GM19467 (cell line): ENCODE results near the gene PSEN2.
A peak's percentile ranks its signal among the peaks of the same experiment; 100 is the strongest.

ENCODE experiments used
- ATAC-seq: cut with Tn5 transposase; IDR thresholded peaks from one replicate; pipeline ENCODE4 v1.9.1; 2021; ENCODE audit warnings: mild to moderate bottlenecking, moderate library complexity; ENCODE audit not compliant: unreplicated experiment

The PSEN2 gene

DNA sequence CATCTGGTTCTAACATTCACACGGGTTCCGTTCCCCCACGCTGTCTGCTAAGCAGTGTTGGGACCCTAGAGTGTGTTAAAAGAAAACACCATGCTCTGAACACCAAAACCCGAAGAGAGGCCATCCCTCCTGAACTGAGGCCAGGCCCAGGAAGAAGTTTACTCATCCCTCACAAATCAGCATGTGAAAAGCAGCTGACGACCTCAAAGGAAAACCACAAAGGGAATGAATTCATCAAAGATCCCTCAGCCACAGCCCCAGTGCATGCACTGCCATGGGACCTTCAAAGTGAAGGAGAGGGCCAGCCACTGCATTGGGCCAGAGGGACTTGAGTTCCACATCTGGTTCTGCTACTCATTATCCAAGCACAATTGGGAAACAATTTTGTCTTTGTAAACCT lies 7.0 kb upstream of the PSEN2 start:
- no peak for ATAC-seq

DNA sequence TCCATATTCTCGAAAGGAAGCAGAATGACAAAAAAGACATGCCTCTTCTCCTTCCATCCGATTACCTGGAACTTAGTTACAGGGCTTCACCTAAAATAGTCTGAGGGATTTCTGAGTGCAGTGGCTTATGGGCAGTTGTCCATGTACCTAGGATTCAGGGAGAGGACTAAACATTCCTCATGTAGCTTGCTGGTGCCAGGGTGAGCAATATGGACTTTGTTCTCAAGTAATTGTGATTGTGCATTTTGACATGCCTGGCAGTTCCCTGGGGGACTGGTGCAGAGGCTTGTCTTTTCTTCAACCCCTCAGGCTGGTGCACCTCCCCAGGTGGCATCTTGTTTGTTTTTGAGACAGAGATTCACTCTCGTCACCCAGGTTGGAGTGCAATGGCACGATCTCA lies 6.1 kb upstream of the PSEN2 start:
- no peak for ATAC-seq

DNA sequence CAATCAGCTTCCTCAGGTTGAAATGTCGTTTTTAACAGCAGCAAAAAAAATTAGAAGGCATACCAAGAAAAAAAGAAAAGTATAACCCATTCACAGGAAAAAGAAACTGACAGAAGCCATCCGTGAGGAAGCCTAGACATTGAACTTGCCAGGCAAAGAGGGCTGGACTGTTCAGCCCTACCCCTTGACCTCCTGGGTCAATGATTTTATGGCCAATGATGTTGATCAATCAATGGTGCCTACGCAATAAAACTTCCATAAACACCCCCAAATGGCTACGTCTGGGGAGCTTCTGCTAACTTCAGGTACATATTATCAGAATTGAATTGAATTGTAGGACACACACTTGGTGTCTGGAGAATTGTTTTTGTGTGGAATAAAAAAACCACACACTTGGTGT lies 4.8 kb upstream of the PSEN2 start:
- no peak for ATAC-seq

DNA sequence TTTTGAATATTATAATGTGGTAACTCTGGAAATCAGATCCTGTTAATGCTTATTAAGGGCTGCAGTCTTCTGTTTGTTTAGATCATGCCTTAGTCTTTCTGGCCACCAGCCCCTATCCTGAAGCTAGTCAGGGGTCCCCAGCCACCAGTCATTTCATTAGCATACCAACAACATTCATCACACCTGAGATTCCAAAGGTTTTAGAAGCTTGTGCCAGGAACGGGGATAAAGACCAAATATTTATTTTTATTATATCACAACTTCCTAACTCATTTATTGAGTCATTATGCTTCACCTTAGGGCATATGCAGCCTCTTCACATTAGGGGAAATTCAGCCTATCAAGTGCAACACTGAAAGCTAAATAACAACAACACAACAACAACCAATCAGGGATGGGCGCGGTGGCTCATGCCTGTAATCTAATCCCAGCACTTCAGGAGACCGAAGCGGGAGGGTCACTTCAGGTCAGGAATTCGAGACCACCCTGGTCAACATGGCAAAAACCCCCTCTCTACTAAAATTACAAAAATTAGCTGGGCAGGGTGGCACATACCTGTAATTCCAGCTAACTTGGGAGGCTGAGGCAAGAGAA lies 2.9 kb upstream of the PSEN2 start:
- ATAC-seq, result no peak

DNA sequence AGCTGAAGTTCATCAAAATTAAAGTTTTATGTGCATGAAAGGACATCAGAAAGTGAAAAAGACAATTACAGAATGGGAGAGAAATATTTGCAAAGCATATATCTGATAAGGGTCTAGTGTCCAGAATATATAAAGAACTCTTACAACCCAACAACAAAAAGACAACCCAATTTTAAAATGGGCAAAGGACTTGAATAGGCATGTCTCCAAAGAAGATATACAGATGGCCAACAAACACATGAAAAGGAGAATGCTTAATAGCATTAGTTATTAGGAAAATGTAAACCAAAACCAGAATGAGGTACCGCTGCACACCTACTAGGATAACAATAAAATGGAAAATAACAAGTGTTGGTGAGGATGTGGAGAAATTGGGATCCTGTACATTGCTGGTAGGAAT lies 1.7 kb upstream of the PSEN2 start:
- ATAC-seq, result no peak

DNA sequence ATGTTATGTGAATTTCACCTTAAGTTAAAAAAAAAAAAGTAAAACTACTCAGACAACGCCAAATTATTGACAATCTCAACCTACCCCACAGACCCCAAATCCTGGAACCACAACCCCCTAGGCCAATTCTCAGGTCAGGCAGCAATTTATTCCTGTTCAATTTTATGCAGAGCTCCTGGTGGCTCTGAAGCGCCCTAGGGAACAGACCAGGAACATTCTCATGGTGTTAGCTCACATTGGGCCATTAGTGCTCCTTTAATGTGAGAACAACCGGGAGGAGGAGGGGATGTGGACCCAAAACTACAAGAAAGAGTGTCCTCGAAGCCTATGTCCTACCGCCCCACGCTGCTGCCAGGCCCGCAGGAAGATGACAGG lies 403 bp upstream of the PSEN2 start:
- ATAC-seq, result no peak

DNA sequence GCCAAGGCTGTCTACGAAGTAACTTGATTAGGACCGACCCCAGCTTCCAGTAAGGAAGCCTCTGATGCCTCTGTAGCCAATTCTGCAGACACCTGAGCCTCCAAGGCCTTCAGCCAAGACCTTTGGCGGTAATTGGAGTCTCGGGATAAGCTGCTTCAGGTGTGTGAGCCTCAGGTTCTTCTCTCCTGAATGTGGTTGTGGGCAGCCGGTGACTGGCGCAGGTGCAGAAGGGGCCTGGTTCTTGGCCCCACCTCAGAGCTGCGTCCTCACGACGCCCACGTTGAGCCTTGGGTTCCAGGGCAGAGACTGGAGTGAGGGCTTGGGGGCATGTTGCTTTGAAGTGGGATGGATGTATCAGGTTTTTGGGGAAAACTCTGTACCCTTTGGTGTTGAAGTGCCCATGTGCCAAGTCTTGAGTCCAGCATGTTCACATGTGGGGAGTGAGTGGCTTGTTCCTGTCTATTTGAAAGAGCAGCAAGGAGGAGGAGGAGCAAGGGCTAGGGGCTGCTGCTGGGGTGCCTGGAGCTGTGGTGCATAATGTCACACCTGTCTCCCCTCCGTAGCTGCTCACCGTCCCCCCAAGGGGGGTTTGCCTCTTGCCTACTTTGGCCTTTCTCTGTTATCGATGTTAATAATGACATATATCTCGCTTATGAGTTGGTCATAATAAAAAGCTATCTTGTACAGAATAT lies 1.4 kb downstream of the PSEN2 start:
- ATAC-seq, result no peak

DNA sequence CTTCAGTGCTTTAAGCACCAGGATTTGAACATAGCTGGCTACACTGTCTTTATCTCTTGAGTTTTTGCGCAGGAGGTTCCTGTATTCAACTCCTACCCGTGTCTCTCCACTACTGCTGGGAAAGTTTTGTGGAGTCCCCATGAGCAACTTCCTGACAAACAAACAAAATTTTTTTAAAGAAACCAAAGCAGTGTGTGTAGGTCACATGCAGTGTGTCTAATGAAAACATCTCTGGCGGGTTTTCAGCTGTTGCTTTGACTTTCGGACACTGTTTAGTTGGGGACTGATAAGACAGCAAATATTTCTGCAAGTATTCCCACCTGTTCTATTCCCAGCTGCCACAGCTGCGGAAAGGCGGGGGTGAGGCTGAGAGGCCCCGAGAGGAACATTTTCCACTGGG lies 2.0 kb downstream of the PSEN2 start:
- ATAC-seq, result no peak

- ATAC-seq, result no peak
Observed at GRCh38 chr1:226873771-226874578, 3.6 kb downstream of the PSEN2 start.

- no peak for ATAC-seq
Observed at GRCh38 chr1:226874579-226875425, 4.4 kb downstream of the PSEN2 start.

DNA sequence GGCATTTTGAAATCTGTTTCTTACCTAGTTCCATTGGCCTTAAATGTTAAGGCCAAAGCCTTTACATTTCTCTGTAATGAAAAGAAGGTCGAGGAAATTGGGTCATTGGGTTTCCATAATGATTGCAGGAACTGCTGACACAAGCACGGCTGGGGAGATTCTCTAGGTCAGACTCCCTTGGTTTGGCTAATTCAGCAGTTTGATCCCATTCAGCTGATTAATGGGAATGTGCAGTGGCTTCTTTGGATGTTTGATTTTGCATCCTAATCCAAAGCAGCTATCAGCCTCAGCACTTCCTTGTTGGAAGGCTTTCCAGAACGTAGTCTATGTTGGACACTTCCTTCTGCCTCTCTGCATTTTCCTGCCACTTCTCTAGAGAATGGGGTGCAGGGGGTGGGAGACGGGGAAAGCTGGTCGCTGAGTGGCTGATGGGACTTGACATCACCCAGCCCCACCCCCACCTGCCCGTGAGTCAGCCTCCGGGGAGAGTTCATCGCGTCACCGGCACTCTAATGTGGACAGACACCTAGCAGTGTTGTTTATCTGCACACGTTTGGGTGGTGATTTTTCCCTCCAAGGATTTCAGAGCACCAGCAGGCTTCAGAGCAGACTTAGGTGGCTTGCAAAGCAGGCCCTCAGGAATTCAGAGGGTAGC lies 5.4 kb downstream of the PSEN2 start:
- no peak for ATAC-seq

DNA sequence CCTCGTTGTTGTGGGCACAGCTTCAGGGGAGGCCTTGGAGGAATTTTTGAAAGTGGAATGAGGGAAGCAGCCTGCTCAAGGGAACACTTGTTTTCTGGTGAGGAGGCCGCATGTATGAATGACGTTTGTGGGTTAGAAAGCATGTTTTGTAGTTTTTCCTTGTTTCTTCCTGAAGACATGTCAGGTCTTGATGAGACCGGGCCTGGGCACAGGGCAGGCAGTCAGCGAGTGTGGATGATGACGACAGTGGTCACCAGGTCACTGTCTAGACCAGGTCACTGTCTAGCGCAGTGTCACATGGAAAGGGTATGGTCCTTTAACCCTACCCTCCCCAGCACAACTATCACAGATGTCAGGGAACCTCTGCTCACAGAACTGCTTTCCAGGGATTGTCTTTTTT lies 7.3 kb downstream of the PSEN2 start:
- ATAC-seq, result no peak

DNA sequence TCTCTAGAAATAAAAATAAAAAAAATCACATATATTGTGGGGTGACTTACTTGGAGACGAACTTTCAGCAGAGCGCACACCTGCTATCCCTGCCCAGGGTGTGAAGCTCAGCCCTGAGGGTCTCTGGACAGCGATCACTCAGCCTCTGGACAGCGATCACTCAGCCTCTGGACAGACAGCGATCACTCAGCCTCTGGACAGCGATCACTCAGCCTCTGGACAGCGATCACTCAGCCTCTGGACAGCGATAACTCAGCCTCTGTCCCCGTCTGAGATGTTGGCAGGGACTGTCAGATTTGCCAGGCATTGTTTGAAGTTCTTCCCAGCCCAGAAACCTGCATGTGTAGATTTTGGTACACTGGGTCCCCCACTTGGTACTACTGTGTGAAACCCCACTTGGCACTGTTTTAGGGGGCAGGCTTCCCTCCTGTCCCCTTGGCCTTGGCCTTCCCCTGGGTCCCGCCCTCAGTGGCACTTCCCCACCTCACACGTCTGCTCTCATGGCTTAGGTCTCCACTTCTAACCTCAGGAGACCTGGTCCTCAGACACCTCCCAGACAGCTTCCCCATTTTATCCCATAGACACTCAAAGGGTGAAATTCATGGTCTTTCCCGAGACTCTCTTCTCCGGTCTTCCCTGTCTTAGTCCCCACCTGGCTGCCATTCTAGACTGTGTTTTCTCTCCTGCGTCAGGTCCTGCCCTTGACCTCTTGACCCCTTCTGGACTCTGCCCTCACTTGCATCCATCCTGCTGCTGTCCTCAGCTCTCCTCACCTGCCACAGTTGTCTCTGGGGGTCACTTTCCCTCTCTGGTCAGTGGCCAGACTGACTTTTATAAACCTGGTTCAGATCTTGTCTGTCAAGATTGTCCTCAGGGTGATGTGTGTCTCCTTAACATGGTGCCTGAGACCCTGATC lies 10.2 kb downstream of the PSEN2 start:
- ATAC-seq, result no peak

- ATAC-seq, result no peak
Observed at GRCh38 chr1:226881515-226882185, 11.2 kb downstream of the PSEN2 start.

DNA sequence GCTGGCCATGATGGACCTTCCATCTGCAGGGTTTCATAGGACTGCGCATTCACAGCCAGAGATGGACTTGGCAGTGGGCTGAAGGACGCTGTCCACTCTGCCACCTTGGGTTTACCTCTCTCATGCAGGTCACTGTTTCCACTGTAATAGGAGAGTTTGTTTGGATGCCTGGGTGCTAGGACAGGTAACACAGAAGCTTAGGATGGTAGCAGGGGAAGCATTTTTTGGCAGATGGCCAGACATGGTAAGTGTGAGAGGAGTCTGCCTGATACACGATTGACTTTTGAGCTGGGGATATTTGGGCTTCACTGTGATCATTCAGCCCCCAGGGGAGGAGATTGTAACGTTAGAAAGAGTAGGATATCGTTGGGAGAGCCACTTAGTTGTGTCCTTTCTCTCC lies 11.8 kb downstream of the PSEN2 start:
- ATAC-seq, result no peak

DNA sequence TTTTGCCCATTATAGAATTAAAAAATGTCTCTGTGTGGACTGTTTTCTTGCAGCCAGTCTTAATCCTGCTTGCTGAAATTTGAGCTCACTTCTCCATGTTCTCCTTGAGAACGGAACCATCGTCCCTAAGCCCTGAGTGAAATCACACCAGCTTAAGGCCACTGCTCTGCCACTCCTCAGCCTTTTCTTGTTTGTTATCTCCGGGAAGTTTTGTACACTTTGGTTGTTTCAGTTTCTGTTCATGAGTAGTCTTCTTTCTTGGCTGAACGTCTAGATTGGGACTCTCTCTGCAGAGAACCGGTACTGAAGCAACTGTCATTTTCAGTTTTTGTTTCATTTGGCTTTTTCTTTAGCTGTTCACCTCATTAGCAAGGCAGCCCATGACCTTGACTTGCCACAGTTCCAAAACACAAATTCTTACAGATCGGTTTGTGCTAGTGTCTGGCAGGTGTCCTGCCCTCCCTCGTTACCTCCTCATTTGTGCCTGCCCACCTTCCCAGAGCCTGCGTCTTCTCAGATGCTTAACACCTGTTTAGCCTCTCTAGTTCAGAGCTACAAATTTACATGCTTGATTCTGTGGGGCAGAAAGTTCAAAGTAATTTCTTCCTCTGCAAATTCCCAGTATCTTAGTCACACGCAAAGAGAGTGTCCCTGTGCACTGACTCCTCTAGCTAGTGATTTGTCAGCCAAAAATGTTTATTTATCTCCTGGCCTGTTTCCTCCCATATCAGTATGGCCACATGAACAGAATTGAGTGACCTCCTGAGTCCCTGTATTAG lies 12.4 kb downstream of the PSEN2 start:
- peak; percentile 96 for ATAC-seq

DNA sequence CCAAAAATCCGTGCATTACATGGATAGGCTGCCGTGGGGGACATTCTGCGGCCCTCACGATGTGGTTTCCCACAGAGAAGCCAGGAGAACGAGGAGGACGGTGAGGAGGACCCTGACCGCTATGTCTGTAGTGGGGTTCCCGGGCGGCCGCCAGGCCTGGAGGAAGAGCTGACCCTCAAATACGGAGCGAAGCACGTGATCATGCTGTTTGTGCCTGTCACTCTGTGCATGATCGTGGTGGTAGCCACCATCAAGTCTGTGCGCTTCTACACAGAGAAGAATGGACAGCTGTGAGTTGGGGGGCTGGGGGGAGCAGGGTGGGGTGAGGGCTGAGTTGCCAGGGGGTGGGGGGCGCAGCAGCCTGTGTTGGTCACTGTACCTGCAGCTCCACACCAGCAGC lies 13.2 kb downstream of the PSEN2 start:
- ATAC-seq, result no peak

GRCh38 chr1:226884116-226884625 lies 13.8 kb downstream of the PSEN2 start:
- ATAC-seq, result no peak
